GM20000 (cell line): Measurements from ENCODE around the gene EIF2S3.

Experiments used
- DNase-seq: peaks from one replicate; pipeline ENCODE4 v3.0.0; 2012; ENCODE audit warnings: low spot score
- TF ChIP-seq, protein P1 (sequence below): IDR thresholded peaks from 2 replicates; pipeline ENCODE4 v1.5.1; 2012; ENCODE audit warnings: mild to moderate bottlenecking, control low read depth; ENCODE audit errors: extremely low read depth, missing control alignments

EIF2S3 gene

DNA sequence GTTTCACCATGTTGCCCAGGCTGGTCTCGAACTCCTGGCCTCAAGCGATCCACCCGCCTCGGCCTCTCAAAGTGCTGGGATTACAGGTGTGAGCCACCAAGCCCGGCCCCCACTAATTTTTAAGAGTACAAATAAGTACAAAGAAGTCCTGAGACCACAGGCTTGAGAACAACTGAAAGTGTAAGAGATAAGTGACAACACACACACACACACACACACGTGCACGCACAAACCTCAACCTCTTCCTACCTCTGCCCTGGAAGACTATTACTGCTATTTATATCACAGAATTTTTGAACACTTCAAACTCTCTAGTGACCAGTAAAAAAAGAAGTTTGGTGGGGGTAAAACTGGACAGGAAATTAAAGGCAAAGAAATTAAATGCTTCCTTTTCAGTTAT is 35.3 kb upstream of the EIF2S3 start:
- TF ChIP-seq, protein P1, sequence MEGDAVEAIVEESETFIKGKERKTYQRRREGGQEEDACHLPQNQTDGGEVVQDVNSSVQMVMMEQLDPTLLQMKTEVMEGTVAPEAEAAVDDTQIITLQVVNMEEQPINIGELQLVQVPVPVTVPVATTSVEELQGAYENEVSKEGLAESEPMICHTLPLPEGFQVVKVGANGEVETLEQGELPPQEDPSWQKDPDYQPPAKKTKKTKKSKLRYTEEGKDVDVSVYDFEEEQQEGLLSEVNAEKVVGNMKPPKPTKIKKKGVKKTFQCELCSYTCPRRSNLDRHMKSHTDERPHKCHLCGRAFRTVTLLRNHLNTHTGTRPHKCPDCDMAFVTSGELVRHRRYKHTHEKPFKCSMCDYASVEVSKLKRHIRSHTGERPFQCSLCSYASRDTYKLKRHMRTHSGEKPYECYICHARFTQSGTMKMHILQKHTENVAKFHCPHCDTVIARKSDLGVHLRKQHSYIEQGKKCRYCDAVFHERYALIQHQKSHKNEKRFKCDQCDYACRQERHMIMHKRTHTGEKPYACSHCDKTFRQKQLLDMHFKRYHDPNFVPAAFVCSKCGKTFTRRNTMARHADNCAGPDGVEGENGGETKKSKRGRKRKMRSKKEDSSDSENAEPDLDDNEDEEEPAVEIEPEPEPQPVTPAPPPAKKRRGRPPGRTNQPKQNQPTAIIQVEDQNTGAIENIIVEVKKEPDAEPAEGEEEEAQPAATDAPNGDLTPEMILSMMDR, result no peak
- DNase-seq, result no peak

DNA sequence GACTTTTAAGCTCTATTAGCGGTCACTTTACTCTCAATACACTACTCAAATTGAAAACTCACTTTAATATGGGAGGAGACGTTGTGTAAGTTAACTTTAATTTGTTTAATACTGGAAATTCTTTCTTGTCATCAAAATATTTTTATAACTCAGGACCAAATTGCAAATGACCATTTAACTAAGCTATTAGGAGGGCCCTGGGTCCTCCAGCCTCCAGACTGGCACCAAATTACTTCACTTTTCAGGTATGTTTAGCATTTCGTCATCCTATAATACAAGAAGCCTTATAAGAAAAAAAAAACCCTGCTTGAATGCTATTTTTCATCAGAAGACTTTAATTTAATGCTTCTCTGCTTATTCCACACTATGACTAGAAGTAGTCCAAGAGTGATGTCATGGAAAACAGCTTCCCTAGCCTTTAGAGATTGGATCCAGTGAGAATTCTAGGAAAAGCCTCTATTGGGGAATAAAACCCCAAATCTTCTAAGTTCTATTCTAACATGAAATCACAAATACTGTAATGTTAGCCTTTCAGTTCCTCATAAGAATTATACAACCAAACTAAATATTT is 34.4 kb upstream of the EIF2S3 start:
- DNase-seq, result no peak

DNA sequence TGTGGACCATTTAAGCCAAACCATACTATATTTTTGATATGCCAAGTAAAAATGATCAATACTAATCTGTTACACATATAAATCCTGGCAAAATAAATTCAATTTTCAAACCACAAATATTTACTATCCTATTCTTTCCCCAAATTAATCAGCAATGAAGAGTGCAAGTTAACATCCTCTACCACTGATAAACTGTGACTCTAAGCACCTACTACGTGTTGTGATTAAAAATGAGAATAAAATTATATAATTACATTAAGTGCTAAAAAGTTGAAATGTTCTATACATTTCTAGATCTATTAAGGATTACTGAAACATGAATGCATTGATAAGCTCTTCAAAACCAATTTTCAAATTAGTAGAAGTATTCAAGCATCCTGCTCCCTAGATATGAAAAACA is 31.2 kb upstream of the EIF2S3 start:
- no peak for DNase-seq
- TF ChIP-seq, protein P1, result no peak

More for the DNA sequence above, 34.4 kb upstream of the EIF2S3 start:
- TF ChIP-seq, protein P1, result no peak

DNA sequence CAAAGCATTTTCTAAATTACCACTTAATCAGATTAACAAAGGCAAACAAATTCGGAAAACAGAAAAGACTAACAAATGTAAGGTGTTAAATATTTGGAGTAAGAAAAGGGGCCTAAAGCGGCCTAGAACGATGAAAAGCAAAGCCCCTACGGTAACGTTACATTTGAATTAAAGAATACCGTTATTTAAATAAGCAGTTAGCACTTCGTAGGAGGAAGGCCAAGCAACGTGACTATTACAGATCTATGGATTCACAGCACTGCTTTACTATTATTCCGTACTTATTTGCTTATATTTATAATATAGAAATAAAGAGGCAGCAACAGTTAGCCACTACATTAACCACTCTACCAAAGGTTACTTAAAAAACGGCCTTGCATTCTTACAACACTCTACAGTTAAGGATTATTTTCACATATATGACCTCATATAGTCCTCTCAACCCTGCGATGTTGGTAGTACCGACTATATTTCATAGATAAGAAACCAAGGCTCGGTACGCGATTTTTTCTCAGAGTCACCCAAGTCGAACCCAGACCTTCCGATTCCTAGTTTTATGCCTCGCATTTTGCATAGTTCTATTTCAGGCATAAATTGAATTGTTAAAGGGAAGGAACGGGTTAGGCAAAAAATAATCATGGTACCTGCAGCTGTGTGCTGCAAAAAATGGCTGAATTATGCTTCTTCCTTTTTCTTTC is 30.6 kb upstream of the EIF2S3 start:
- no peak for DNase-seq
- TF ChIP-seq, protein P1, result no peak

DNA sequence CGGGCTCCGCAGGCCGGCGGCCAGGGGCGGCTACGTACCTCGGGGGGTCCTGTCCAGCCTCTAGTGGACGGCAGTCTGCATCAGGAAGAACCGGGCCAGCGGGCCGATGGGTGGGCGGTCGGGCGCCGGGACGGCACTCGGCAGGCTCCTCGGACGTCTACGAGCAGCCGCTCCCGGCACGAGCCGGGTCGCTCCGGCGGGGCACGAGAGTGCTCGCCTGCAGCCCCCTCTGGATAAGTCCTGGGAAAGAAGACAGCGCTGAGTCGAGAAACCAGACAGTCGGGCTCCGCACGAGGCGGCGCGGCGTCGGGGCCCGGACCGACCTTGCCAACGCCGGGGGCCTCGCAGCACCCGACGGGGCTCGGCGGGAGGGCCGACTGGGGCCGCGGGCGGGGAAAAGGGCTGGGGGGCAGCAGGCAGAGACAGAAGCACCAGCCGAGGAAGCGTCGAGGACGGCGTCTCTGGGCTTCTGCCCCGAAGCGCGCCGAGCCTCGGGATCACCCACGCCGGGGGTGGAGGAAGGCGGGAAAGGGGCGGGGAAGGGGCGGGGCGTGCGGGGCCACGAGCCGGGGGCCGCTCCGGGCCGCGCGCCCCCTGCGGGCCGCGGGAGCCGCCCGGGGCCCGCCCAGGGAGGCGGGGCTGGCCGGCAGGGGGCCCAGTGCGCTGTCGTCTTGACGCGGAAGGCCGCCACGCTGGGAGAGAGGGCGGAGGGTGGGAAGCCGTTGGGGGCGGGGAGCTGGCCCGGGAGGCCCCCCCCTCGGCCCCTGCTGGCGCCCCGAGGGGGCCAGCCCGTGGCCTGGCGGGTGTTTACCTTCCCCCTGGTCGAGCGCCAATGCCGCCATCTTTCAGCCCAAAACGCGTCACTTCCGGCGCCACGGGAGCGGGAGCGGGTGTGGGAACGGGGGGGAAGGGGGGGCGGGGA is 29.7 kb upstream of the EIF2S3 start:
- TF ChIP-seq, protein P1, result peak; percentile 5
- peak; percentile 93 for DNase-seq

DNA sequence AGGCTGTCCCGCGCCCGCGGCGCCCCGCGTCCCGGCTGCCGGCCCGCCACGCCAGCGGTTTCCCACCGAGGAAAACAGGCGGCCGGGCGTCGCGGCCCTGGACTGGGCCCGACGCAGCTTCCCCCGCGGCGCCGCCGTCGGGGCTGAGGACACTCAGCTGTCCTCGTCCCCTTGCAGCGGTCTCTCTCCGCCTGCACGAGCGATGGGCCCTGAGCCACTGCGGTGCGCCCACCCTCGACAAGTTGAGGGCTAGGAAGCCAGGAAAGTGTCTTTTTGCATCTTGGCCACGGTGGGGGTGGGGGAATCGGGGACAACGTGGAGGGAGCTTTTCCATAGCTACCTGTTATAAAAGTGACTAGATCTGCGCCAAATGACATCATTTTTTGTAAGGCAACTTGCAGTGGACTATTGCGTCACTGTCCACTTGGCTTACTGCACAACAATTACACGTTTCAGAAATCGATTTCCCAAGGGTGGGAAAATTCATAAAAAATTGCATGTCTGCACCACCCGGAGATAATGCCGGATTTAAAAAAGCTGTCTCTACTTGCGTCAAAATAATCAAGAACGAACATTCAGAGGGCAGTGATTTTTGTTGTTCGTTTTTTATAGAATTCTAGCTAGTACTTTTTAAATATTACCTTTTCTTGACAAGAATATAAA is 28.9 kb upstream of the EIF2S3 start:
- TF ChIP-seq, protein P1, result no peak
- no peak for DNase-seq

DNA sequence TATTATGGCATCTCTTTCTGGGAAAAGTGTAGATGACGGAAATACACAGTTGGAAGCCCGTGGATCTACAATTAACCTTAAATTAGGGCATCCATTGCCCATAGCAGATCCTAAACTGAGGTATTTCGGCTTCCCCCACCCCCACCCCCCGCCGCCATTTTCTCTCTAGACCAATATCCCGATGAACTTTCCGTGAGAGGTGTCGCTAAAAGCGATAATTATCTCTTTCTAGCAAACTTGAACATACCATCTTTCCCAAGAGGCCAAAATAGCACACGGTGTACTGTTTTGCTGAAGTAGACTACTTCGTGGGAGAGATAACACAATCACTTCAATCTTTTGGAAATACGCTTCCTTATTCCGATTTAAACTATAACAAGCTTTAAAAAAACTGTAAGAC is 28.3 kb upstream of the EIF2S3 start:
- DNase-seq, result no peak
- TF ChIP-seq, protein P1, result no peak
